GM18909 (cell line): ENCODE data around the gene ARHGEF1.
"Not testable (repeated sequence)": the region's sequence is repeated elsewhere in the genome, so short reads cannot be mapped to it uniquely, and the experiment has no call there.

ENCODE experiments used
- ATAC-seq: cut with Tn5 transposase; IDR thresholded peaks from one replicate; pipeline ENCODE4 v1.9.1; 2021; ENCODE audit warnings: mild to moderate bottlenecking; ENCODE audit not compliant: unreplicated experiment, poor library complexity

Gene ARHGEF1

DNA sequence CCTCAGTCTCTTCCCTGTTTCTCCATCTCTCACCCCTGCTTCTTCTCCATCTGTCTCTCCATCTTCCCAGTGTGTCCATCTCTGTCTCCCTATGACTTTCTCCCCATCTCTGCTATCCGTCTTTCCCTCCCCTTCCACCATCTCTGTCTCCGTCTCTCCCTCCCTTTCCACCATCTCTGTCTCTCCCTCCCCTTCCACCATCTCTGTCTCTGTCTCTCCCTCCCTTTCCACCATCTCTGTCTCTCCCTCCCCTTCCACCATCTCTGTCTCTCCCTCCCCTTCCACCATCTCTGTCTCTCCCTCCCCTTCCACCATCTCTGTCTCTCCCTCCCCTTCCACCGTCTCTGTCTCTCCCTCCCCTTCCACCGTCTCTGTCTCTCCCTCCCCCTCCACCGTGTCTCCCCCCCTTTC is 31.4 kb downstream of the ARHGEF1 start:
- not testable (repeated sequence) for ATAC-seq

DNA sequence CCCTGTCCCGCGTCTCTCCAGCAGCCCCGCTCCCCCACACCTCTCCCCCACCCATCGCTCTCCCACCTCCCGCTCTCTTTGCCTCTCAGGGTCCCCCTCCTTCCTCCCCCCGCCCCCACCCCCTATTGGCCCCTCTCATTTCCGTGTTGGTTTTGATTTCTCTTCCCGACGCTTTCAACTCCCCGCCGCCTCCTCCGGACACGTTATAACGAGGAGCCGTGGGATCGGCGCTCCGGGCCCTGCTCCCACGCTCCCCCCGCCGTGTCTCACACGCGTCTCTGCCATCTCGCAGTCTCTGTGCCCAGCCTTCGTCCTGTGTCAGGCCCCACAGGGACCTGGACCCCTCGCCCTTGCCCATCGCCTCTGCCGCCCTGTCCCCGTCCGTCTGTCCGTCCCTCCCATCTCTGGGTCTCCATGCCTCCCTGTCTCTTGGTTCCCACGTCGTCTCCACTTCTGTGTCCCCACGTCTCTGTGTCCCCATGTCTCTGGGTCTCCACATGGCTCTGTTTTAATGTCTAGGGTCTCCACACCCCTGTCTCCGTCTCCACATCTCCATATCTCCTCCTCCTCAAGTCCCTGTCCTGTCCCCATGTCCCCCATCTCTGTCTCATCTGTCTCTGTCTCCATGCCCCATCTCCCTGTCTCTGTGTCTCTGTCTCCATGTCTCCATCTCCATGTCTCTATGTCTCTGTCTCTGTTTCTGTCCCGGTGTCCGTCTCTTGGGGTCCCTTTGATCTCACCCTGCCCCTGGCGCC is 32.2 kb downstream of the ARHGEF1 start:
- no peak for ATAC-seq

DNA sequence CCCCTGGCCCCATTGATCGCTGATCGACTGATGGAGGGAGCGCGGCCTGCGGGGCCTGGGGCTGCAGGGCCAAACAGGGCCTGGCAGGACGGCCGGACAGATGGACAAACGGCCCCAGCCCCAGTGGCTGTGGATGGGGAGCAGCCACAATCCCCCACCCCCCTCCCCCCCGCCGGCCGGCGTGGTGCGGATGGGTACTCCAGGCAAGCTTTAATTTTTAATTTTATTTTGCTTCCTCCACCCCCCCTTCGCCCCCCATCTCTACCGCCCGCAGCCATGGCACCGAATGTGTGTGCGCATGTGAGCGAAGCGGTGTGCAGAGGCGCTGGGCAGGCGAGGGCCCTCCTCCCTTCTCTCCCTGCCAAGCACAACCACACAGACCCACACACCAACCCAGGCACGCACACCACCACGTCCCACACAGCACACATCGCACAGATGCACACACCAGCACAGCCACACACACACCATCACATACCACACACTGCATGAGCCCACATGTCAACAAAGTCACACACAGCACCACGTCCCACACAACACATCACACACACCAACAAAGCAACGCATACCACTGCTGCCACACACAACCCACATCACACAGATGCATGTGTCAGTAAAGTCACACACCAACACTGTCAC is 32.9 kb downstream of the ARHGEF1 start:
- ATAC-seq = no peak

DNA sequence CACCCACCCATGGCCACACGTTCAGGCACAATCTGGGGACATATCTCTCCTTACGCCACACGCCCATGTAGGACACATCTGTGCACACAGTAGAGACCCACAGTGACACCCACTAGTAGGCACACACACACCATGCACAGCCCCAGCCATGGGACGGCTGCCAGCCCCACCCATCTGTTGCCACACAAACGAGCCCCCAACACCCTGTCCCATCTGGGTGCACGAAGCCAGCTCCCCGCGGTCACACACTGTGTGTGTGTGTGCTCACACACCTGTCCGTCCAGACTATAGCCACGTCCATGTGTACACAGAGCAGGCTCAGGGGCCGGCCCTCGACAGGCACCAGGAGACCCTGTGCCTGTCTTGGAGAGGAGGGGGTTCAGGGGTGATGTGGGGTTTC is 34.7 kb downstream of the ARHGEF1 start:
- ATAC-seq = no peak

DNA sequence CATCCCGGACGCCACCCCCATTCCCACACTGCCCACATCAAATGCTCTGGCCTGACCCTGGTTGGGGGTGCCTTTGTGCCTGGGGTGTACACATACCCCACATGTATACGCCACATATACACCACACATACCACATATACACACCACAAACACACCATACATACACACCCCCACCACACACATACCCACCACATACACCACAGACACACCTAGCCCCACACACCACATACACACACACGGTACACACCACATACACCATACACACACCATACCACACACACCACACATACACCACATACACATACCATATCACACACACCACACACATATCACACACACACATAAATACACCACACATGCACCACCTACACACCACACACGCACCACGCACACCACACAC is 35.1 kb downstream of the ARHGEF1 start:
- no peak for ATAC-seq

DNA sequence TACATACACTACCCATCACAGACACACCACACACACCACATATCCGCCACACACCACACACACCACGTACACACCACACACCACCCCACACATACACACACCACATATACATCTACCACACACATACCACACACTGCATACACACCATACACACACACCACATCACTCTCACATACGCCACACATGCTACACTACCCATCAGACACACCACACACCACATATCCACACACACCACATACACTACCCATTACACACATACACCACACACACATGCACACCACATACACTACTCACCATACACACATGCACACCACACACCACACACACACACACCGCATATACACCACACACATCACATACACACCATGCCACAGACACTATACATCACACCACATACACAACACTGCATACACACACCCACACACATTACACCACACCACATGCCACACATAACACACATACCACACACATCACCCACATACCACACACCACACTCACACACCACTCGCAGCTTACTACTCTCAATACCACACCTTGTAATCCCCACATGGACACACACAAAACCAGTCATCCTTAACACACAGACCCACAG is 35.8 kb downstream of the ARHGEF1 start:
- ATAC-seq = no peak

DNA sequence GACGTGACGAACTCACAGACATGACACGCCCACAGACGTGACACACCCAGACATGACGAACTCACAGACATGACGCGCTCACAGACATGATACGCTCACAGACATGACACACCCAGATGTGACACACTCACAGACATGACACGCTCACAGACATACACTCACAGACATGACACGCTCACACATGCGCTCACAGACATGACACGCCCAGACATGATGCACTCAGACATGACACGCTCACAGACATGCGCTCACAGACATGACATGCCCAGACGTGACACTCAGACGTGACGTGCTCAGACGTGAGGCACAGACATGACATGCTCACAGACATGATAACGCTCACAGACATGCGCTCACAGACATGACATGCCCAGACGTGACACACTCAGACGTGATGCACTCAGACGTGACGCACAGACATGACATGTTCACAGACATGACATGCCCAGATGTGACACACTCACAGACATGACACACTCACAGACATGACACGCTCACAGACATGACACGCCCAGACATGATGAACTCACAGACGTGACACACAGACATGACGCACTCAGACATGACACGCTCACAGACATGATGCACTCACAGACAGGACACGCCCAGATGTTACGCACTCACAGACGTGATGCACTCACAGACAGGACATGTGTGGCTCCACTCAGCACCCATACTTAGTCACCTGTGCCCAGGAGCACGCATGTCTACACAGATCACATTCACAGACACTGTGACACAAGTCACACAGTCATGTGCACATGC is 37.1 kb downstream of the ARHGEF1 start:
- ATAC-seq = no peak

DNA sequence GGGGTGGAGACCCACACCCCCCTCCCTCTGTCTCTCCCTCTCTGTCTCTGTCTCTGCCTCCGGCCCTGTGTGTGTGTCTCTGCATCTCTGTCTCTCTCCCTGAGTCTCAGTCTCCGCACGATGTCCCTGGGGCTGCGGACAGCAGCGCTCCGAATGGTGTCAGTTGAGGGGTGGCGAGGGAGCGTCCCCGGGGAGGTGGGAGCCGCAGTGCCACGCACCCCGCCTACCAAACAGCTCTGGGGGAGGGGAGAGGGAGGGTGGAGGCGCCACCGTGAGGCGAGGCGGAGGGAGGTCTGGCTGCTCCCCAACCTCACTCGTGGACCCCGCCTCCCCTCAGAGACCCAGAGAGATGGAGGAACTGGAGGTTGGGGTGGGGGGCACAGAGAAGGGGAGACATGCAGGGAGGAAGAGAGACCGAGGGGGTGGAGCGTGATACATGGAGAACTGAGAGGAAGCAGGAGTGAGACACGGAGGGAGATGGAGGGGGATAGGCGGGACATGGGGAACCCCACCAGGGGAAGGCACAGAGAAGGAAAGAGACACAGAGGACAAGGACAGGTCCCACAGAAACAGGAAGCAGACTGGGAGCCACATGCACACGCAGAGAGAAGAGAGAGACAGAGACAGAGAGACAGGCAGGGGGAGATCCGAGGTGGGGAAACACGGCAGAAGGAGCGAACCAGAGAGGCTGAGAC is 38.0 kb downstream of the ARHGEF1 start:
- no peak for ATAC-seq

DNA sequence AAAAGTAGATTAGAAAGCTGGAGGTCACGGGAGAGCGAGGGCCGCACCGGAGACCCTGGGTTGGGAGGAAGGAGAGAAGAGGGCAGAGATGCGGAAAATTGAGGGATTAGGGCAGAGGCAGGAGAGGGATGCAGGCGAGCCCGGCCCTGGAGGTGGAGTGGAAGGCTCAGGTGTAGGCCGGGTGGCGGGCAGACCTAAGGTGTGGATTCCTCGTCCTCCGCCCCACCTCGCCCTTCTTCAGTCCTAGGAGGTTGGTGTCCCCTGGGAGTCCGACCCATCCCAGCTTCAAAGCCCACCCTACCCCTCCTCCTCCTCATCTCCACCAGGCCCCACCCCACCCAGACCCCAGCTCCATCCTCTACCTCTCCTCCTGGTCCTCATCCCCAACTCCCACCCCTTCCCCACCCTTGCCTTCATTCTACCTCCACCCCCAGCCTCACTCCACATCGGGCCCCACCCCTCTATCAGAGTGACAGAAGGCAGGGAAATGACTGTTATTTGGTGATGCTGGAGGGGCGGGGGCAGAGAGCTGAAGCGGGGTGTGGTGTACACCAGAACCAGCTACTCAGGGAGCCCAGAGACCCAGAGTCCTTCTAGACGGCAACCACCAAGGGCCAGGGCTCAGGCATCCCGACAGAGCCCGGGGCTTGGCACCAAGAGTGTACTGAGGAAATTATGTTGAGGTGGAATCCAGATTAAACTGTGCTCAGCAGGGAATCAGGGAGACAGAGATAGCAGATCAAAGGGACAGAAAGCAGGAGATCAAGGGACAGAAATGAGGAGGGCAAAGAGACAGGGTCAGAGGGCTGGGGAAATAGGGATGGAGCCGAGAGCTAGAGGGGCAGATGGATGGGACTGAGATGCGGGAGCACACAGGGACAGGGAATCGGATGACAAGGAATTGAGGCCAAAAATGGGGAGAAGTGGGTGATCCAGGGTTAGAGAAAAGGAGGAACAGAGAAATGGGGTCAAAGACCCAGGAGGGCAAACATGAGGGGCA is 38.9 kb downstream of the ARHGEF1 start:
- no peak for ATAC-seq

DNA sequence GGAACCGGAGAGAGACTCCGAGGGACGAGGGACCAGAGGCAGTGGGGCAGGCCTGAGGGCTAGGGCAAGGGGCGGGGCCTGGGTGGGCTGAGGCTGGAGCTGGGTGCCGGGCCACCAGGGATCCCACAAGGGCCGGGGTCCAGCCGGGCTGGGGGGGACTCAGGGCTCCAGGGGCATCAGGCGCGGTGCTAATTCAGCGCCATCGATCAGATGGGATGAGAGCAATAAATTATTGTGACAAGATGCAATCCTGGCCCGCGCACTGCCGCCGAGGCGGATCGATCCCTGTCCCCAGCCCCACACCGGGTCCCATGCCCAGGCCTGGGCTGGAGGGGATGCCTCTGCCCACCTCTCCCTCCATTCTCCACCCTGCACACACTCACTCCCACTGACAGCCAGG is 39.6 kb downstream of the ARHGEF1 start:
- ATAC-seq = no peak

DNA sequence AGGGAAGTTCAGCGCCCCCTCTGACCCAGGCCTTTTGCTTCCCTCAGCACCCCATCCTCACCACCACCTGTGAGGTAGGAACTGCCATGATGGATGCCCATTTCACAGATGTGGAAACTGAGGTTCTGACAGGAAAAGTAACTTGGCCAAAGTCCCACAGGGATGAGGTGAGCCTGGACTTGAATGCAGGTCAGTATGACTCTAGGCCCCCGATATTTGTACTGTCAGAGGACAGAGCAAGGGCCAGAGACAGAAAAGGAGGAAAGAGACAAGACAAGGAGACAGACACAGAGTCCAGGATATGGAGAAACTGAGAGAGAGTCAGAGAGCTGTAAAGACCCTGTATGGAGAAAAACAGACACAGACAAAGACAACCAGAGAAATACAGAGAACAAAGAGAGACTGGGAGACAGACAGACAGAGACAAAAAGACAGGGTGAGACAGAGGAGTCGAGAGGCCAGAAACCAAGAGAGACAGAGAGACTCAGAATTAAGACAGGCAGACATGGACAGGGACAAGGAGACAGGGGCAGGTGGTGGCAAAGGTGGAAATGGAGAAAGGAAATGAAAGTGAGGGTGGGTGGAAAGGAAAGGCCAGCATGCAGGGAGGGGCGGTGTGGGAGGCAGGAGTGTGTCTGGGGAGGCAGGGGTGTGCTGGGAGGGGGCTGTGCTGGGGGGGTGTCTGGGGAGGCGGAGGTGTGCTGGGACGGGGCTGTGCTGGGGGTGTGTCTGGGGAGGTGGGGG is 40.2 kb downstream of the ARHGEF1 start:
- ATAC-seq = no peak

DNA sequence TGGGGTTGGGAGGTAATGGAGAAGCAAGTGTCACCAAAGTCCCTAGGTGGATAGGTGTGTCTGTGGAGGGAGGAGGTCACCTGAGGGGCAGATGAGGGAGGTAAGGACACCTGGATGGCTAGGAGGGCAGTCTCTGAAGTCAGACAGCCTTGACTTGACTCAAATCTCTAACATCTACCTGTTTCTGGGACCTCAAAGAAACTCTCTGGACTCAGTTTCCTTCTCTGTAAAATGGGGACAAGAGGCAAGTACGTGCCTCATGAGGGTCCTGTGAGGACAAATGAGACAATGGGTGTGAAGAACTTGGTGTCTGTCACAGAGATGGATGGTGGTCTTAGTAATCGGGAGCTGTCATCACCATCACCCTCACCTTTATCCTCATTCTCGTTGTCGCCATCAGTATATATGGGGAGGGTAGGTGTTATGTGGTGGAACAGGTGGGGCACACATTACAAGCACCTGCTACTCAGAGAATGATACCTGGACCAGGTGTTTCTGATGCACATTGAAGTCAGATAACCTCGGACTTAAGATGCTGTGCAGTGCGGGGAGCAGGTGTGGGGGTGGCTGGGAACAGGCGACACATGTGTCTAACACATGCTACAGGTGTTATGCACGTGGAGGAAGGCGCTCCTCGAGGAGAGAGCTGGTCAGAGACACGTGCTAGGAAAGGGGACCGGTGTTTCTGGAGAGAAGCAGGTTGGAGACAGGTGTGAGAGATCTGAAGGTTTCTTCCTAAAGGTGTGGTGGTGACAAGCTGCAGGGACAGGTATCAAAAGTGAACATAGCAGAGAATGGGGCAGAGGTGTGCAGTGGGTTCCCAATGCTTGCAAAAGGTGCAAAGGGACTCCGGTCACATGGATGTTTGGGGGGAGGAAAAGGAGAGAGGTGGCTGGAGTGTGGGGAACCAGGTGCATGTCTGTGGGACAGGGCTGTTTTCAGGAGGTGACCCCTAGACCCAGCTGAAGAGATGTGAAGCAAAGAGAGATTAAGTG is 41.5 kb downstream of the ARHGEF1 start:
- no peak for ATAC-seq

DNA sequence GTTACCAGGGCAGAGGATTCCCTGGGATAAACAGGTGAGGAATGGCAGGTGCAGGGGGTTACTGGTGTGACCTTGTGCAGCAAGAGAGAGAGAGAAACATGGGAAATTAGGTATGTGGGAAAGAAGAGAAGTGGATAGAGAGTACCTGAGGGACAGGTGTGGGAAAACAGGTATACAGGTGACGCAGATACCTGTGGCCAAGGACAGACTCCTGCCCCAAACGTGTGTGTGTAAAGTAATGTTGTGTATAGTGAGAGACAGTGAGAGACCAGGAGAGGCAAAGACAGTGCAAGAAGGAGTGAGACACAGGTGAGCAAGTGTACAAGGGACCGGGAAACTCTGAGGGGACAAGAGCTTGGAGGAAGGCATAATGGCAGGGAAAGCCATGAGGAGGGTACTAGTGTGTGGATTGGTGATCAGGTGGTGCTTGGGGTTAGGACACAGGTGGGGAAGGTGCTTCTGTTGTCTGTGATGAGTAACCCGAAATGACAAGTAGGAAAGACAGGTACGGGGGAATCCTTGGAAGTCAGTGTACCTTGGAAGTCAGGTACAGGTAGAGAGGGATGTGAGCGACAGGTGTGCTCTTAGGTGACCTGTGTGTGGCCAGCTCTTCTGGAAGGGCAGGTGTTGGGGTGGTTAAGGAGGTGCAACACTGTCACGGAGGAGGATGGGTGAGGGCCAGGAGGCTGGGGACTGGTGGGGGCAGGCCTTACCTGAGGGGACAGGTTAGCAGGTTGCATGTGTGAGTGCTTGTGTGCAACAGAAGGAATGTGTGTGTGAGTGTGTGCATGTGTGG is 42.4 kb downstream of the ARHGEF1 start:
- ATAC-seq = no peak

DNA sequence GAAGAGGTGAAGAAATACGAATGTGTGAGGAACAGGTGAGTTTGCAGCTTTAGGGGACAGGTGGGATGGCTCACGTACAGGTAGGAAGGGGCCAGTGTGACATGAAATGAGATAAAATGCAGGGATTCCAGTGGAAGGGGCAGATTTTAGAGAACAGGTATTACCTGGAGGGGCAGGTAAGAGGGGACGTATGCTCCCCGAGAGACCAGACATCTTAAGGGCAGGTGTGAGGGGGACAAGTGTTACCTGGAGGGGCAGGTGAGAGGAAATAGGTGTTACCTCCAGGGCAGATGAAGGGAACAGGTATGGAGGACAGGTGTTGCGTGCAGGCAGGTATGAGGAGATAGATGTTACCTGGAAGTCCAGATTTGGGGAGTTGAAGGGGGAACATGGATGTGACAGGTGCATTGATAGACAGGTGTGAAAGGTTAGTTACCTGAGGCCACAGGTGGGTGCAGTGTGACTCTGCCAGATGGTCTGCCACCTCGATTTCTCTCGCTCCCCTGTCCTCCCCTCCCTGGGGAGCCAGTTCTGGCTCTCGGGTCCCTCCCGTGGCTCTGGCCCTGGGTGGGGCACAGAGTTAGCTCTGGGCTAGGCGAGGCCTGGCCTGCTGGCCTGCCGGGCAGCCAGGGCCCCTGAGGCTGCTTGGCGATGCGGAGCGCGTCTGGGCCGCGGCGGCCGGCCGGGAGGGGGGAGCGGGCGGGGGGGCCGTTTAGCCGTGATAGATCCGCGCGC is 43.2 kb downstream of the ARHGEF1 start:
- ATAC-seq = no peak

DNA sequence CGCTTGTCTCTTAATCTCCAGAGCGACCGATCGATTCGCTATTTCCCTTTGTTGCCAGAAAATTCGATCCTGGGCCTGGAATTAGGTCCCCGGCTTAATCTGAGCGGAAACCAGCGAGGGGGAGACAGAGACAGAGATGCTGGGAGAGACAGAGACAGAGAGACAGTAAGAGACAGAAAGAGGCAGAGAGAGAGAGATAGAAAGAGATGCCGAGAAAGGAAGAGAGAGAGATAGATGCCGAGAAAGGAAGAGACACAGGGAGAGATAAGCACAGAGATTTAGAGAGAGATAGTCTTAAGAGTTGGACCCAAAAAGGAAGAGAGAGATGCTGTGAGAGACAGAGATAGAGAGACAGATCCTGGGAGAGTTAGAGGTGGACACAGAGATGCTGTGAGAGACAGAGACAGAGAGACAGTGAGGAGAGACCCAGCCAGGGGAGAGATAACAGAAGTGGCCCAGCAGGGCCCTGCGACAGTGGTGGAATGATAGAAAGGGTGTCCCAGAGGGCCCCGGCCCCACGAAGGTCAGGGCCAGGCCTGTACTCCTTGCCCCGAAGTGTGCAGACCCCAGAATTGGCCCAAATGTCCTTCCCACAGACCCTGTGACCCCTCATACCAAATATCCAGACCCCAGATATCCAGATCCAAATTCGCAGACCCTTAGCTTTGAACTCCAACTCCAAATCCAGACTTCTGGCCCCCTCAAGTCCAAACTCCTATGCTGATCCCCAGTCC is 43.9 kb downstream of the ARHGEF1 start:
- ATAC-seq = no peak
